Activated naive CD4-positive, alpha-beta T cell treated with anti-CD3 and anti-CD28 coated beads, Interleukin-2, amount 50 U/mL, for 72 hours (primary cell): ENCODE measurements around the gene CNOT6L. TPM values are rescaled to one million over a fixed set of nuclear protein-coding genes. Genes with fewer than 3 reads are reported as not detected.
"Not testable (repeated sequence)": the region's sequence is repeated elsewhere in the genome, so short reads cannot be mapped to it uniquely, and the experiment has no call there.

Experiments used
- ATAC-seq, 2 donors: fragments of 150-1000 bp; cut with Tn5 transposase; 2 replicates each; pipeline ENCODE4 v1.10.0; 2021; ENCODE audit warnings: mild to moderate bottlenecking in 2 of 2, moderate library complexity in 2 of 2
- DNase-seq, 2 donors: peaks; one replicate each; pipeline ENCODE4 v3.0.0; 2021 to 2022; ENCODE audit warnings: low spot score in 2 of 2
- H3K27ac Mint-ChIP-seq, 2 donors: one replicate each; pipeline ENCODE4 v1.8.0; 2022; ENCODE audit warnings: mild to moderate bottlenecking in 2 of 2, mixed read lengths in 2 of 2
- H3K36me3 Mint-ChIP-seq, 2 donors: one replicate each; pipeline ENCODE4 v1.8.0; 2022; ENCODE audit warnings: mixed read lengths in 2 of 2
- H3K9me3 Mint-ChIP-seq, 2 donors: one replicate each; pipeline ENCODE4 v1.8.0; 2022; ENCODE audit warnings: mixed read lengths in 2 of 2
- total RNA-seq, 2 donors: library from RNA; stranded (reverse); gene quantifications; one replicate each; pipeline ENCODE4 v1.2.3, GENCODE V29; 2022

The CNOT6L gene
- total RNA-seq, 2 donors from 2014 or later, result 105 to 114 TPM

DNA sequence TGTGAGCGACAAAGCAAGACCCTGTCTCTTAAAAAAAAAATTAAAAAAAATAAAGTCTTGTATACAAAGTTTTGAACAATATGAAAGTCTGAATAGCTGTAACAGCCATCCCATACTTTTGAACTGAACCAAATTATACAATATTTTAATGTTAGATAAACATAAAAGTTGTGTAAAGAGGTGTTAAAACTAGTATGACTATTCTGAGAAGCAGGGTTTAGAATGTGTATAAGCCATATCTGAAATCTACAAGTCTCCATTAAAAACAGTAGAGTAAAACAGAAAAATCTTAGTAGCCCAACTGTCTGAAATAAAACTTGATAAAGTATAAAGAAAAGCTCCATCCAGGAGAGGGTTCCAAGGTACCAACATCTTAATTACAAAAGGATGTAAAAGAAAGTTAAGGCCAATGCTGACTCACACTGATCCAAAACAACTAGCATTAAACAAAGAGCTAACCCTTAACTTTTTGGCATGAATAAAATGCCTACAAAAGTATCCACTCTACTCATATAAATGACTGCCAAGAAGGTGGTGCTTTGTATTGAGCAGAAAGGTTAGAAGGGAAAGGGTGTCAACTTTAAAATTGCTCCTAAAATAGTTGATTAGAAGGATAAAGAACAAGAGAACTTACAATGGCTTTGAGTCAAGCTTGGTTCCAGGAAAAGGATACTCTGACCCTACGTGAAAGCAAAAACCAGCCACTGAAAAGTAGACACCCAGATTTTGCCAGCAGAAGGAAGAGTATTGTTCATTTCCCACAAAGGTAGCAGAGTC lies 18.5 kb downstream of the CNOT6L start:
- peaks cover 10 to 29% of the 10 kb centered on the region in 2 donors for H3K36me3 Mint-ChIP-seq
- DNase-seq (no peak), ATAC-seq (peak; percentile 56 to 70)
- peaks cover 3 to 9% of the 10 kb centered on the region in 2 donors for H3K9me3 Mint-ChIP-seq
- peak overlapping the region; percentile 79 to 98 for H3K27ac Mint-ChIP-seq

DNA sequence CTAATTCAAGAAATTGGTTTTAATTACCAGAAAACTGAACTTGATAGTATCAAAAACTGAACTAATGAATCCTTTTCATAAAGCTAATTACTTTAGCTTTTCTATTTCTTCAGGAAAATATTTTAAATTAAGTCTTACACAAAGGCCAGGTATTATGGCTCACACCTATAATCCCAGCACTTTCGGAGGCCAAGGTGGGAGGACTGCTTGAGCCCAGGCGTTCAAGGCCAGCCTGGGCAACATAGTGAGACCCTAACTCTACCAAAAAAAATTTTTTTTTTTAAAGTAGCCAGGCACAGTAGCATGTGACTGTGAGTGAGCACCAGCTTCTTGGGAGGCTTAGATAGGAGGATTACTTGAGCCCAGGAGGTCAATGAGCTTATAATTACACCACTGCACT lies 19.1 kb downstream of the CNOT6L start:
- peaks cover 10 to 35% of the 10 kb centered on the region in 2 donors for H3K36me3 Mint-ChIP-seq
- DNase-seq (no peak), ATAC-seq (no peak)
- H3K9me3 Mint-ChIP-seq, result peaks cover 3 to 14% of the 10 kb centered on the region in 2 donors
- H3K27ac Mint-ChIP-seq, result peak overlapping the region in 1 of 2 donors; percentile 65

DNA sequence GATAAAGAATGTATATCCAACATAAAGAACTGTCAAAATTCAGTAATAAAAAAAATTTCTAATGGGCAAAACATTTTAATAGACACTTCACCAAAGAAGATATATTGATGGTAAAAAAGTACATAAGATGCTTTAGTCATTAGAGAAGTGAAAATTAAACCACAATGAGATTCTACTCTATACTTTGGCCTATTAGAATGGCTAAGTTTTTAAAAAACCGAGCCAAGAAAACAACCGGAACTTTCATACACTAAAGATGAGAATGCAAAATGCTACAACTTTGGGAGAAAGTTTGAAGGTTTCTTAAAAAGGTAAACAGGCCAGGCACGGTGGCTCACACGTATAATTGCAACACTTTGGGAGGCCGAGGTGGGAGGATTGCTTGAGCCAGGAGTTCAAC lies 20.8 kb downstream of the CNOT6L start:
- ATAC-seq (no peak), DNase-seq (no peak)
- H3K27ac Mint-ChIP-seq, result peak overlapping the region in 1 of 2 donors; percentile 61
- H3K36me3 Mint-ChIP-seq, result peaks cover 10 to 44% of the 10 kb centered on the region in 2 donors
- peaks cover 3 to 18% of the 10 kb centered on the region in 2 donors for H3K9me3 Mint-ChIP-seq

DNA sequence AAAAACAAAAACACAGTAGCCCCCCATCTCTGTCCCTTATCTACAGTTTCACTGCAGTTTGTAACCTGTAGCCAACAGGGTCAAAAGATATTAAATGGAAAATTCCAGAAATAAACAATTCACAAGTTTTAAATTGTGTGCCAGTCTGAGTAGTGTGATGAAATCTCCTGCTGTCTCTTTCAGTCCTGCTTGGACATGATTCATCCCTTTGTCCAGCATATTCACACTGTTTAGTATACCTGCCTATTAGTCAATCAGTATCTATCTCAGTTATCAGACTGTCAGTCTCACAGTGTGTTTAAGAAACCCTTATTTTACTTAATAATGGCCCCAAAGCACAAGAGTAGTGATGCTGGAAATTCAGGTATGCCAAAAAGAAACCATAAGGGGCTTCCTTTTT lies 21.9 kb downstream of the CNOT6L start:
- DNase-seq (no peak), ATAC-seq (peak in 1 of 2 donors; percentile 28)
- Mint-ChIP-seq H3K36me3 (peaks cover 10 to 44% of the 10 kb centered on the region in 2 donors), H3K27ac (peak overlapping the region in 1 of 2 donors; percentile 60), H3K9me3 (peaks cover 3 to 18% of the 10 kb centered on the region in 2 donors)

DNA sequence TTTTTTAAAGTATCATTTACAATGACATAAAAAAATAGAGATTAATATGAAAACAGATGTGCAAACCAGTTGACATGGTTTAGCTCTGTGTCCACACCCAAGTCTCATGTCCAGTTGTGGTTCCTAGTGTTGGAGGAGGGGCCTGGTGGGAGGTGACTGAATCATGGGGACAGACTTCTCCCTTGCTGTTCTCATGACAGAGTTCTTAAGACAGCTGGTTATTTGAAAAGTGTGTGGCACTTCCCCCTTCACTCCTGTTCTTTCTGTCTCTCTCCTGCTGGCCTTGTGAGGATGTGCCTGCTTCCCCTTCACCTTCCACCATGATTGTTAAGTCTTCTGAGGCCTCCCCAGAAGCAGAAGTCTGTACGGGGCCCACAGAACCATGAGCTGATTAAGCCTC lies 23.8 kb downstream of the CNOT6L start:
- Mint-ChIP-seq H3K36me3 (peaks cover 10 to 44% of the 10 kb centered on the region in 2 donors), H3K27ac (no peak overlapping the region), H3K9me3 (peaks cover 3 to 18% of the 10 kb centered on the region in 2 donors)
- no peak for DNase-seq
- no peak for ATAC-seq

DNA sequence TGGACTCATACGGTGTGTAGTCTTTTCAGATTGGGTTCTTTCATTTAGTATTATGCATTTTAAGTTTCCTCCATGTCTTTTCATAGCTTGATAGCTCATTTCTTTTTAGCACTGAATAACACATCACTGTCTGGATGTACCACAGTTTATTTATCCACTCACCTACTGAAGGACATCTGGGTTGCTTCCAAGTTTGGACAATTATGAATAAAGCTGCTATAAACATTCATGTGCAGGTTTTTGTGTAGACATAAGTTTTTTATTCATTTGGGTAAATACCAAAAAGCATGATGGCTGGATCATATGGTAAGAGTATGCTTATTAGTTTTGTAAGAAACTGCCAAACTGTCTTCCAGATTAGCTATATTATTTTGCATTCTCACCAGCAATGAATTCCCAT lies 29.0 kb downstream of the CNOT6L start:
- Mint-ChIP-seq H3K36me3 (peaks cover 0 to 9% of the 10 kb centered on the region in 2 donors), H3K27ac (no peak overlapping the region), H3K9me3 (peaks cover 0 to 4% of the 10 kb centered on the region in 2 donors)
- ATAC-seq (no peak), DNase-seq (no peak)

DNA sequence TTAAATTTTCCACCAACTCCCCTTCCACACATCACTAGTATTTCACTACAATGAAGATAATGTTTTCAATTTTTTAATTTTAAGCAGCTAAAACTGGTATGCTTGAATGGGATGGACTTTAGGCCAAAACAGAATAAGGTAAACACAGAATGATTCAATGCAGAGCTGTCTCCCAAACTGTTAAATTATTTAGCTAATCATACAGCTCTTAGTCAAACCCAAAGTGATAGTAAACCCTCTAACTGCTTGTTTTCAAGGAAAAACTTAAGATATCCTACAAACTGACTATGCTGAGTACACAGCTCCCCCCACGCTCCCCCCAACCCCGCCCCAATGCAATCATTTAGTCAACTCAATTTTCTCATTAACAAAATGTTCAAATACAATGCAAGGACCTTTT lies 30.2 kb downstream of the CNOT6L start:
- DNase-seq (no peak), ATAC-seq (no peak)
- Mint-ChIP-seq H3K36me3 (no peaks in the 10 kb centered on the region), H3K27ac (no peak overlapping the region), H3K9me3 (no peaks in the 10 kb centered on the region)

DNA sequence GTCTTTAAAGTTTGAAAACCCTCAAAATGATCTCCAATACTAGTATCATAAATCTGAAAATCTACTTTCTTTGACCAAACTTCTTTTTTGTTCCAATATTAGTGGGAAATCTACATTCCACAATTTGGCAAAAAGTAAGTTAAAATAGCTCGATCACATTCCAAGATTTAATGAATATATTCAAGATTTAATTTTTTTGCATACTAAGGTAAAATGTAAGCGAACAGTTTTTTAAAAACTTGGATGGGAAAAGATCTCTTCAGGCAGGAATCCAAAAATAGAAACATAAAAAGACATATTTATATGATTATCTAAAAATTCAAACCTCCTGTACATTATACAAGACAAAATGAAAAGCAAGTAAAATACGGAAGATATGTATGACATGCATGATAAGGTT lies 31.2 kb downstream of the CNOT6L start:
- H3K9me3 Mint-ChIP-seq, result no peaks in the 10 kb centered on the region
- DNase-seq (no peak), ATAC-seq (no peak)
- H3K27ac Mint-ChIP-seq, result no peak overlapping the region
- H3K36me3 Mint-ChIP-seq, result no peaks in the 10 kb centered on the region

DNA sequence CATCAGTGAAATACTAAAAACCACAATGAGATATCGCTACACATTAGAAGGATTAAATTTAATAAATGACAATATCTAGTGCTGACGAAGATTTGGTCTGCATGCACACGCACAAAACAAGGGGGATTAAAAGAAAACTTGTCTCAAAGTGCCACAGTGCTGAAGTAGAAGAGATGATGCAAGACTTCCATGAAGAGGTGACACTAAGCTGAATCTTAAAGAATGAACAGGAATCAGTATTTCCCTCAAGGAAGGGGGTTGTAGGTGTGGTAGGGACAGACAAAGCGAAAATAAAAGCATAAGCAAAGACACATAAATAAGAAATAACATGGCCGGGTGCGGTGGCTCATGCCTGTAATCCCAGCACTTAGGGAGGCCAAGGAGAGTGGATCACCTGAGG lies 33.5 kb downstream of the CNOT6L start:
- DNase-seq (no peak), ATAC-seq (no peak)
- no peaks in the 10 kb centered on the region for H3K9me3 Mint-ChIP-seq
- H3K36me3 Mint-ChIP-seq, result no peaks in the 10 kb centered on the region
- H3K27ac Mint-ChIP-seq, result peak overlapping the region; percentile 21 to 34

DNA sequence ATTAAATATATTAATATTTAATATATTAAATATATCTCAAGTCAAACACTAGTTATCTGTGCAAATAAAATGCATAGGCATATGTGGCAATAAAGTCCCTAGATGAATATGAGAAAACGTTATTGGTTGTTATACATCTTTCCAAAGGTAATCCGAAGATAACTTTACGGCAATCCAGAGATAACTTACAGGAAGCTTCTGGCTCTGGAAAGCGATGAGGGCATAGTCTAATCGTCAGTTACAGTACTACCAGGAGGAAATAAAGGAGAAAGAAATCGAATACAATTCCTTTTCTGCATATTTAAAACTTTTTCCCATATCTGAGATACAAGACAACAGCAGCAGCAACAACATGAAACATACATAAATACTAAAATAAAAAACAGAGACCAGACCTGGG lies 35.3 kb downstream of the CNOT6L start:
- Mint-ChIP-seq H3K36me3 (no peaks in the 10 kb centered on the region), H3K27ac (no peak overlapping the region), H3K9me3 (no peaks in the 10 kb centered on the region)
- DNase-seq, result no peak
- no peak for ATAC-seq

DNA sequence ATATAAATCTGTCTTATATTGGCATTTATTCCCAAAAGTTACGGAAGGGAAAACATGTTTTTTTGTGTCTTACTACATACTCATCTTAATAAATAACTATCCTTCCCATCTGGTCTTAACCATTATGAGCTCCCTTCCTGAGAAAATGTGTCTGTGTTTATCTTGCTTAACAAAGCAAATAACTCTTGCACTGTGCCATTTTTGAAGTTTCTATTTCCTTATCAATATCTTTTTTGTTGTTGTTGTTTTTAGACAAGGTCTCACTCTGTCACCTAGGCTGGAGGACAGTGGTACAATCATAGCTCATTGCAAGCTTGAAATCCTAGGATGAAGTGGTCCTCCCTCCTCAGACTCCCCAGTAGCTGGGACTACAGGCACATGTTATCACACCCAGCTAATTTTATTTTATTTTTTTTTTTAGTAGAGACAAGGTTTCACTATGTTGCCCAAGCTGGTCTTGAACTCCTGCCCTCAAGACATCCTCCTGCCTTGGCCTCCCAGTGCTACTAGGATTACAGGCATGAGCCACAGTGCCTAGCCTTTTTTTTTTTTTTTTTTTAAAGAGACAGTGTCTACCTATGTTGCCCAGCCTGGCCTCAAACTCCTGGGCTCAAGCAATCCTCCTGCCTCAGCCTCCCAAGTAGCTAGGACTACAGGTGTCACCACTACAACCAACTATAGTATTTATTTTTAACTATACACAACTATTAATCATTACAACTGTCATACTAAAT lies 36.9 kb downstream of the CNOT6L start:
- Mint-ChIP-seq H3K27ac (no peak overlapping the region), H3K36me3 (no peaks in the 10 kb centered on the region), H3K9me3 (no peaks in the 10 kb centered on the region)
- ATAC-seq (no peak), DNase-seq (no peak)

DNA sequence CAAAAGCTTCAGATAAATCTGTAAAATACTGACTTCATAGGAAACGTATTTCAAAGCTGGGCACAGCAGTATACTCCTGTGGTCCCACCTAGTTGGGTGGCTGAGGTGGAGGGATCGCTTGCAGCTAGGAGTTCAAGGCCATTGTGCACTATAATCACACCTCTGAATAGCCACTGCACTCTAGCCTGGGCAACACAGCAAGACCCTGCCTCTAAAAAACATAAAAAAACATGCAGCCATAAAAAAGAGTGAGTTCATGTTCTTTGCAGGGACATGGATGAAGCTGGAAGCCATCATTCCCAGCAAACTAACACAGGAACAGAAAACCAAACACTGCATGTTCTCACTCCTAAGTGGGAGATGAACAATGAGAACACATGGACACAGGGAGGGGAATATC lies 38.4 kb downstream of the CNOT6L start:
- not testable (repeated sequence) for ATAC-seq, H3K36me3 Mint-ChIP-seq, H3K9me3 Mint-ChIP-seq, DNase-seq
- peak overlapping the region in 1 of 2 donors; percentile 31 for H3K27ac Mint-ChIP-seq

DNA sequence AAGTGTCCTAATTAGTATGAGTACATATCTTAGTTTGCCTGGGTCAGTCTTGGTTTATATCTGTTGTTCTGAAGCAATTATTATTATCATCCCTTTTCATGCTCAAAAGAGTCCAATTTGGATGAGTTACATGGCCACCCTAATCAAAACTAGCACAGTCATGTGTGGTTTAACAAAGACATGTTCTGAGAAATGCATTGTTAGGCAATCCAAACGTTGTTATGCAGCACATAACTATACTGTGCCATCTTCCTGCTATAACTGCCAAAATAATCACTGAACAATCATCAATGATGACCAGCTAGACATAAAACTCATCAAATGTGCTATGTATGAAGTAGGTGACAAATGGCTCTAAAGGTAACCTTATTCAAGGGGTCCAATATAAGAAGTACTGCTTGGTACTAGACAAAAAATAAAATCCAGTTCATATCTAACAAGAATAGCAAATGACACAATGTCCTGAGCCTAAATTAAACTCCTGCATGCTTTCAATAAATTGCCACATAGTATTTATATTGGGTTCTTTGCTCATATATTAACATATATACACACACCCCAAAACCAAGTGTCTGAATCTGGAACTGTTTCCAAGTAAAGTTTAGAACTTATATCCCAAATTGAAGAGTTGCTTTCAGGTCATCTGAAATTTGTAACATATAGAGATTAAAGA lies 41.9 kb downstream of the CNOT6L start:
- H3K9me3 Mint-ChIP-seq, result no peaks in the 10 kb centered on the region
- H3K36me3 Mint-ChIP-seq, result peaks cover 0 to 11% of the 10 kb centered on the region in 2 donors
- no peak overlapping the region for H3K27ac Mint-ChIP-seq
- ATAC-seq (peak; percentile 22 to 48), DNase-seq (no peak)

DNA sequence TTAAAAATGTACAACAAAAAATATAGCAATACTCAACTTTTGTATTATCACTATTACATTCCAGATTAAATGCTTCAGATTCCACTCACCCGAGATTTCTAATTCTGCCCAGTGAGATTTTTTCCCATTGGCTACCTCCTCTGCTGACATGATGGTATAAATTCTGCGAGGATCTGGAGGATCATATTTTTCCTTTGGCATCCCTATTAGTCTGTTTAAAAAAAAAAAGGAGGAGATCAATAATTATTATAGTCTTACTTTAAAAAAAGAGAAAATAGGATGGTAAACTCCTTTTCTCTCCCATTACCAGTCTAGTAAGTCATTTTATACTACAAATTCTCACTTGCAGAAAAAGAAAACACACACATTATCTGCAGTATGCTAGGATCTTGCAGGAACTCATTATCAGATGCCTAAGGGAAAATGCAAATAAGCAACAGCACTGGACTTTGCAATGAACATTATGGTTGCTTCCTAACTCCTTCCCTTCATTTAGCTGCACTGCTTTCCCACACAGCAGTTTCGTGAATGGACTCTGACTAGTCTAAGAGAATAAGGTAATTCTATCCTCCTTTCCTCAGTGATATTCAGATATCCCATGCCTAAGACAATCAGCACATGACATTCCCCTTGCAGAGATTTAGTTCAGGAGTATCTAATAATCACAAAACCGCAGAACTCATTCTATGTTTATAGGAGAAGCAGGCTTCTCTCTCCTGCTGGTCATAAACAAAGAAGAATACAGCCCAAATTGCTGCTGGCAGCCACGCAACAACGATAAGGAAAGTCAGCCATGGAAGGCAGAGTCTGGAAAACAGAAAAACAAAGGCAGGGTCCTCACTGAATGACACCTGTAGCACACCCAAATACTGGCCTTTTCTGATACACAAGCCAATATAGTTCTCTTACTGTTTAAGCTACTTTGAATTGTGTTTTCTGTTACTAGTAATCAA lies 42.7 kb downstream of the CNOT6L start:
- ATAC-seq, result no peak
- peaks cover 0 to 19% of the 10 kb centered on the region in 2 donors for H3K36me3 Mint-ChIP-seq
- no peak for DNase-seq
- no peak overlapping the region for H3K27ac Mint-ChIP-seq
- no peaks in the 10 kb centered on the region for H3K9me3 Mint-ChIP-seq

DNA sequence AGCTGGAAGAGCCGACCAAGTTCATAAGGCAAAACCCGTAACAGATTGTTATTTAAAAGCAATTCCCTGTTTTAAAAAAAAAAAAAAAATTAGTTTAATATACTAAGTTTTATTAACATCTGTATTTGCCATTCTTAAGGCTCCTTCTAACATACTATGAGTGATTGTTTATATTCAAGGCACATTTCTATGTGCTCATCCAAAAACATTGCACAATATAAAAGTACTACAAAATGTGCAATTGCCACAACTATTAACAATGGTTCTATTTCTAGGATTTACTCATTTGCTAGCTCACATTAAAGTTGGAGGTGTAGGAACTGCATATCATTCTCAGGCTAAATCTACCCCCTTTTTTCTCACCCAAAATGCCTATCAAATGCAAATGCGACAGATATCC lies 46.1 kb downstream of the CNOT6L start:
- peaks cover 4 to 41% of the 10 kb centered on the region in 2 donors for H3K36me3 Mint-ChIP-seq
- ATAC-seq (no peak), DNase-seq (no peak)
- no peak overlapping the region for H3K27ac Mint-ChIP-seq
- no peaks in the 10 kb centered on the region for H3K9me3 Mint-ChIP-seq

DNA sequence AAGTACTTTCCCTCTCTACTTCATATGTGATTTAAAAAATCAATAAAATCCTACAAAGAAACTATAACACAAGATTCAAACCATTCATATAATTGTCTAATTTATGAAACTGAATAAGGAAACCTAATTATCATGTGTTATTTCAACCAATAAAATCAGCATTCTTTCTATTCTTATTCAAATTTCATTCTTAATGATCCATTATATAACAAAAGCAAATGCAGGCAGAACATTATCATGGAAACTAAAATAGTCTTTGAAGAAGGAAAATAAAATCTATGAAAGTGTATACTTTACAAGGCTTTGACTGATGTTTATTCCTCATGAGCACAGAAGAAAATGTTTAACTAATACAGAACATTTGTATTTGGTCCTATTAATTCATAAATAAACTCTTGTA lies 47.6 kb downstream of the CNOT6L start:
- Mint-ChIP-seq H3K9me3 (no peaks in the 10 kb centered on the region), H3K27ac (no peak overlapping the region), H3K36me3 (peaks cover 4 to 52% of the 10 kb centered on the region in 2 donors)
- ATAC-seq, result no peak
- DNase-seq, result no peak
